ENCODE results near the gene IMPA2.
A peak's percentile ranks its signal among the peaks of the same experiment; 100 is the strongest.

IMPA2 gene

DNA sequence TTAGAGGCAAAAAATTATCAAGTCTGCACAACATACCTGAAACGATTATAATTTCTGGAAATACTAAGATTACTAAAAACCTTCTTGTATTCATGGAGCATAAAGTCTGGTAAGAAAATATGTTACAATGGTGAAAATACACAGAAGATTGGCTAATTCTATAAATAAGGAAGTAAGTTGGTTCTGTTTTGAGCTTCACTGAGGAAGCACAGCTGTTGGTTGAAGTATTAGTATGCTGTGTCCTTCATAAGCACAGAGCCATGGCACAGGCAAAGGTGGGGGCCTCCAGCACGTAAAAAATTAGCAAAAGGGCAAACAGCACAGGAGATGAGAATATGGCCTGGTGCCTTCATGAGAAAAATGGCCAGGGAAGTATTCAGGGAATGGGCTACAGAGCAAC lies 72.0 kb downstream of the IMPA2 start:
- no CpG with 5 or more reads among the region's 2 CpGs for WGBS (ENCODE audit: extremely low coverage, insufficient coverage, insufficient read length)
- H3K9ac ChIP-seq (ENCODE audit: low read length) = no peak overlapping the region
- no peak overlapping the region for H4K8ac ChIP-seq (ENCODE audit: low read depth, low read length)

DNA sequence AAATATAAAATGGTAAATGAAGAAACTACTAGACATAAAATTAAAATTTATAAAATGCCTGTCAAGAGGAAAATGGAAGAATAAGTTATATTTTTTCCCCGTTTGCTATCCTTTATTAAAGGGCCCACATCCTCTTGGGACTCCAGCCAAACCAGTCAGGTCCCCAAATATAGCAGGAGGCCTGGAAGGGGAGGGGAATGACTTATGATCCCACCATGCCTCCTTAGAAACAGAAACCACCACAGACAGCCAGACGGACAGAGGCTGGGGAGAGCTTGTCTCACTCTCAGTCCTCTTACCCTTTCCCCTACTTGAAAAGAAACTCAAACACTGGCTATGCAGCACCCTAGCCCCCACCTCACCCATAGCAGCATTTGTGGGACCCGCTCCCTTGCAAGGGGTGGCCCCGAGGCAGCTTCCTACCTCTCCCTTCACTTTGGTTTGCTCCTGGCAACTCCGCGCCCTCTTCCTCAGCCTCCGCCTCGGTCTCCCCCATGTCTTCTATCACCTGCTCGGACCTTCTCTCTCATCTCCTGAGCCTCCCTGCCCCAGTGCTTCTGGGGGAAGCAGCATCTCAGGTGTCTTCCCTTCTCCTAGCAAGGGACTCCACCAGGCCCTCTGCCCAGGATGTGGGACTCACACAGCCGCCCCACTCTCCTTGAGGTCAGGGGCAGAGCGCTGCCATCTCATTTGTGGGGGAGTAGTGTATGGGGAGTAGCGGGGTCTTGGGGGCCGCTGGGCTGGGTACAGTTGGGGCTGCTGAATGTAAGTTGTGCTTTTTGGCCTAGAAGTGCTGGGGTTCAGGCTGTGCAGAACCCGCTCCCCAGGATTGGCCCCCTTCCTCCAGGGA lies 75.0 kb downstream of the IMPA2 start:
- Histone ChIP-seq H2AK5ac (ENCODE audit: low read length) (no peak overlapping the region), H2BK12ac (ENCODE audit: low read length) (no peak overlapping the region), H4K12ac (ENCODE audit: low read depth, low read length) (no peak overlapping the region), H3K18ac (ENCODE audit: low read length) (no peak overlapping the region), H3K36me3 (ENCODE audit: control insufficient read depth in 1 of 2, insufficient read depth in 2 of 2, low read length in 2 of 2) (no peaks in the 10 kb centered on the region), H3K79me2 (ENCODE audit: control insufficient read depth, insufficient read depth, low read length, poor library complexity) (no peaks in the 10 kb centered on the region), H3K4me2 (ENCODE audit: low read length) (no peak overlapping the region), H3K27me3 (ENCODE audit: insufficient read depth, low read length) (no peaks in the 10 kb centered on the region), H3K27ac (ENCODE audit: low read depth, low read length) (no peak overlapping the region), H4K91ac (ENCODE audit: low read depth, low read length) (no peak overlapping the region), H3K9ac (ENCODE audit: low read length) (no peak overlapping the region), H3K79me1 (ENCODE audit: low read length) (no peaks in the 10 kb centered on the region), H3K23ac (ENCODE audit: low read length) (no peak overlapping the region), H3K4me1 (ENCODE audit: control insufficient read depth in 1 of 2, insufficient read depth in 2 of 2, low read length in 2 of 2) (no peaks in the 10 kb centered on the region), H2BK5ac (ENCODE audit: low read depth, low read length, poor library complexity) (no peak overlapping the region), H3K4me3 (ENCODE audit: low read depth, low read length) (no peak overlapping the region), H3K4ac (ENCODE audit: low read depth, low read length) (no peak overlapping the region), H3K14ac (ENCODE audit: low read length) (no peak overlapping the region), H2AFZ (ENCODE audit: insufficient read depth, low read length, poor library complexity) (no peak overlapping the region), H3K9me3 (ENCODE audit: insufficient read depth, low read depth, low read length) (no peaks in the 10 kb centered on the region), H4K8ac (ENCODE audit: low read depth, low read length) (no peak overlapping the region), H2BK120ac (ENCODE audit: insufficient read depth, low read length, poor library complexity) (no peak overlapping the region)
- no CpG with 5 or more reads among the region's 14 CpGs for WGBS (ENCODE audit: extremely low coverage, insufficient coverage, insufficient read length)
- no peak for DNase-seq

More for the DNA sequence above, 72.0 kb downstream of the IMPA2 start:
- Histone ChIP-seq H3K79me2 (ENCODE audit: control insufficient read depth, insufficient read depth, low read length, poor library complexity) (no peaks in the 10 kb centered on the region), H3K79me1 (ENCODE audit: low read length) (no peaks in the 10 kb centered on the region), H2BK5ac (ENCODE audit: low read depth, low read length, poor library complexity) (no peak overlapping the region), H3K4me1 (ENCODE audit: control insufficient read depth in 1 of 2, insufficient read depth in 2 of 2, low read length in 2 of 2) (no peaks in the 10 kb centered on the region), H3K36me3 (ENCODE audit: control insufficient read depth in 1 of 2, insufficient read depth in 2 of 2, low read length in 2 of 2) (no peaks in the 10 kb centered on the region), H2AK5ac (ENCODE audit: low read length) (no peak overlapping the region), H4K91ac (ENCODE audit: low read depth, low read length) (no peak overlapping the region), H3K18ac (ENCODE audit: low read length) (no peak overlapping the region), H2BK12ac (ENCODE audit: low read length) (no peak overlapping the region), H3K27ac (ENCODE audit: low read depth, low read length) (no peak overlapping the region), H3K27me3 (ENCODE audit: insufficient read depth, low read length) (no peaks in the 10 kb centered on the region), H2AFZ (ENCODE audit: insufficient read depth, low read length, poor library complexity) (no peak overlapping the region), H3K4ac (ENCODE audit: low read depth, low read length) (no peak overlapping the region), H3K4me2 (ENCODE audit: low read length) (no peak overlapping the region), H3K4me3 (ENCODE audit: low read depth, low read length) (peak overlapping the region; percentile 50), H4K12ac (ENCODE audit: low read depth, low read length) (no peak overlapping the region), H2BK120ac (ENCODE audit: insufficient read depth, low read length, poor library complexity) (no peak overlapping the region), H3K9me3 (ENCODE audit: insufficient read depth, low read depth, low read length) (peaks cover 3% of the 10 kb centered on the region), H3K14ac (ENCODE audit: low read length) (no peak overlapping the region), H3K23ac (ENCODE audit: low read length) (no peak overlapping the region)
- DNase-seq = no peak

DNA sequence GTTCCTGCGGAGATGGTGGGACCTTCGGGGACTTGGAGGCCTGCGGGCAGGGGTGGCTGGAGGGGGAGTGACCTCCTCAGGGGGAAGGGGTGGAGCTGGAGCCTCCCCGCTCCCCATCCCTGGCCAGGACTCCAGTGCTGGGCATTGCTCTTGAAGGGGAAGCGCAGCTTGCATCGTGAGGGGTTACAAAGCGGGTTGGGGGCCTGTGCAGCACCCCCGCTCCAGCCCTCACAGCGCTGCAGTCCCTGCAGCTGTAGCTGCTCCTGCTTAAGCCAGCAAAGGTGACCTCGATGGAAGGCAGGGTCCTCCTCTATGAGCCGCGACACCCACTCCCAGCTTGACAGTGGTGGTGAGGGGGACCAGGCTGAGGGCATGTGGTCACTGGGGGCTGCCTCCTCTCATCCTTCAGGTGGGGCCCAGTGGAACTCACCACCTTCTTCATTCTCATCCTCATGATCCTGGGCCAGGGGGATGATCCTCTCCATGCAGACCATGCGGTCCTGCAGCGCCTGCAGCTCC lies 75.6 kb downstream of the IMPA2 start:
- H2BK120ac ChIP-seq (ENCODE audit: insufficient read depth, low read length, poor library complexity) = no peak overlapping the region
- no peaks in the 10 kb centered on the region for H3K4me1 ChIP-seq (ENCODE audit: control insufficient read depth in 1 of 2, insufficient read depth in 2 of 2, low read length in 2 of 2)
- H3K4me3 ChIP-seq (ENCODE audit: low read depth, low read length) = no peak overlapping the region
- no peak overlapping the region for H3K23ac ChIP-seq (ENCODE audit: low read length)
- H2AFZ ChIP-seq (ENCODE audit: insufficient read depth, low read length, poor library complexity) = no peak overlapping the region
- H3K9ac ChIP-seq (ENCODE audit: low read length) = no peak overlapping the region
- no peak overlapping the region for H2AK5ac ChIP-seq (ENCODE audit: low read length)
- H3K27ac ChIP-seq (ENCODE audit: low read depth, low read length) = no peak overlapping the region
- no peaks in the 10 kb centered on the region for H3K79me2 ChIP-seq (ENCODE audit: control insufficient read depth, insufficient read depth, low read length, poor library complexity)
- no peaks in the 10 kb centered on the region for H3K9me3 ChIP-seq (ENCODE audit: insufficient read depth, low read depth, low read length)
- H4K8ac ChIP-seq (ENCODE audit: low read depth, low read length) = no peak overlapping the region
- no peaks in the 10 kb centered on the region for H3K79me1 ChIP-seq (ENCODE audit: low read length)
- H3K4ac ChIP-seq (ENCODE audit: low read depth, low read length) = no peak overlapping the region
- no peak overlapping the region for H3K4me2 ChIP-seq (ENCODE audit: low read length)
- no peaks in the 10 kb centered on the region for H3K36me3 ChIP-seq (ENCODE audit: control insufficient read depth in 1 of 2, insufficient read depth in 2 of 2, low read length in 2 of 2)
- no peaks in the 10 kb centered on the region for H3K27me3 ChIP-seq (ENCODE audit: insufficient read depth, low read length)
- DNase-seq = no peak
- H2BK5ac ChIP-seq (ENCODE audit: low read depth, low read length, poor library complexity) = no peak overlapping the region
- H4K12ac ChIP-seq (ENCODE audit: low read depth, low read length) = no peak overlapping the region
- H3K18ac ChIP-seq (ENCODE audit: low read length) = no peak overlapping the region
- no peak overlapping the region for H3K14ac ChIP-seq (ENCODE audit: low read length)
- no peak overlapping the region for H4K91ac ChIP-seq (ENCODE audit: low read depth, low read length)
- no peak overlapping the region for H2BK12ac ChIP-seq (ENCODE audit: low read length)
- WGBS (ENCODE audit: extremely low coverage, insufficient coverage, insufficient read length) = no CpG with 5 or more reads among the region's 14 CpGs

DNA sequence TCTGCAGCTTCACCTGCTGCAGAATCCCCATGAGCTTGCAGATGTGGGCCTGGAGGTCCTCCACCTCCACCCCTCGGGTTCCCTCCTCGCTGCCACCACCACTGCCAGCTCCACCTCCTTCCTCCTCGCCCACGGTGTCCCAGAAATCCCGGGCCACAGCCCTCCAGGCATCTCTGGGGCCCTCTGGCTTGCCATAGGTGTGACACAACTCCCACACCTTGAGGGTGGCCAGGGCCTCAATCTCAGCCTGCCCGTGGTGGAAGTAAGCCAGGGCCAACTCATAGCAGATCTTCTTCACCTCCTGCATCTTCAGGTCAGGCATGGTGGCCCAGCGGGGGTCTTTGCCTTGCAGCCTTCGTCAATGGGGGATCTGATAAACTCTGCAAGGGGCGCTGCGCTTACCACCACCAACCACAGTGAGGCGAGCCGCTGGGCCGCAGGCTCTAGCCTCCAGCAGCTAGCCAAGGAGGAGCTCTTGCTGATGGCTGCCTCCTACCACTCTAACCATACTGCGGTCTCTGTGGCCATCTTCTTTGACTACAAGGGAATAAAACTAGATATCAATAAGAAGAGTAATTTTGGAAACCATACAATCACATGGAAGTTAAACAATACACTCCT lies 76.2 kb downstream of the IMPA2 start:
- H3K79me2 ChIP-seq (ENCODE audit: control insufficient read depth, insufficient read depth, low read length, poor library complexity) = no peaks in the 10 kb centered on the region
- H3K36me3 ChIP-seq (ENCODE audit: control insufficient read depth in 1 of 2, insufficient read depth in 2 of 2, low read length in 2 of 2) = no peaks in the 10 kb centered on the region
- no peaks in the 10 kb centered on the region for H3K4me1 ChIP-seq (ENCODE audit: control insufficient read depth in 1 of 2, insufficient read depth in 2 of 2, low read length in 2 of 2)
- no peaks in the 10 kb centered on the region for H3K9me3 ChIP-seq (ENCODE audit: insufficient read depth, low read depth, low read length)
- no peak overlapping the region for H4K8ac ChIP-seq (ENCODE audit: low read depth, low read length)
- no peak overlapping the region for H2AK5ac ChIP-seq (ENCODE audit: low read length)
- H2AFZ ChIP-seq (ENCODE audit: insufficient read depth, low read length, poor library complexity) = no peak overlapping the region
- H2BK12ac ChIP-seq (ENCODE audit: low read length) = no peak overlapping the region
- no peak overlapping the region for H3K4me3 ChIP-seq (ENCODE audit: low read depth, low read length)
- H2BK120ac ChIP-seq (ENCODE audit: insufficient read depth, low read length, poor library complexity) = no peak overlapping the region
- no peaks in the 10 kb centered on the region for H3K27me3 ChIP-seq (ENCODE audit: insufficient read depth, low read length)
- H3K9ac ChIP-seq (ENCODE audit: low read length) = no peak overlapping the region
- H3K27ac ChIP-seq (ENCODE audit: low read depth, low read length) = no peak overlapping the region
- H3K18ac ChIP-seq (ENCODE audit: low read length) = no peak overlapping the region
- H3K79me1 ChIP-seq (ENCODE audit: low read length) = no peaks in the 10 kb centered on the region
- DNase-seq = no peak
- WGBS (ENCODE audit: extremely low coverage, insufficient coverage, insufficient read length) = no CpG with 5 or more reads among the region's 14 CpGs
- H3K23ac ChIP-seq (ENCODE audit: low read length) = no peak overlapping the region
- H3K4ac ChIP-seq (ENCODE audit: low read depth, low read length) = no peak overlapping the region
- no peak overlapping the region for H2BK5ac ChIP-seq (ENCODE audit: low read depth, low read length, poor library complexity)
- no peak overlapping the region for H3K14ac ChIP-seq (ENCODE audit: low read length)
- no peak overlapping the region for H4K12ac ChIP-seq (ENCODE audit: low read depth, low read length)
- H3K4me2 ChIP-seq (ENCODE audit: low read length) = no peak overlapping the region
- no peak overlapping the region for H4K91ac ChIP-seq (ENCODE audit: low read depth, low read length)
